Neural cell (in vitro differentiated cells): ENCODE results near the gene VWA3A. TPM values are rescaled to one million over a fixed set of nuclear protein-coding genes. Genes with fewer than 3 reads are reported as not detected.

ENCODE experiments used
- H2AFZ ChIP-seq: fragments of 200-600, 300-800 bp; sonication (generic), shearing (Covaris generic); 2 replicates; pipeline ENCODE4 v1.6.0; 2014; ENCODE audit warnings: low read depth, mild to moderate bottlenecking, antibody characterized with exemption, low read length, moderate library complexity
- H3F3A ChIP-seq: fragments of 200-600 bp; shearing (Covaris generic); 2 replicates; pipeline ENCODE4 v1.6.1; 2016; ENCODE audit warnings: mild to moderate bottlenecking, moderate library complexity, mixed read lengths, antibody characterized with exemption, low read length; ENCODE audit not compliant: insufficient read depth, poor library complexity, severe bottlenecking
- H3K27ac ChIP-seq: fragments of 200-600, 300-800 bp; sonication (generic), shearing (Covaris generic); 2 replicates; pipeline ENCODE4 v1.5.1; 2014; ENCODE audit warnings: mild to moderate bottlenecking, low read length, moderate library complexity
- H3K27me3 ChIP-seq: fragments of 300-800, 200-600 bp; sonication (generic), shearing (Covaris generic); 2 replicates; pipeline ENCODE4 v1.6.0; 2014; ENCODE audit warnings: mild to moderate bottlenecking, low read depth, low read length, moderate library complexity; ENCODE audit not compliant: insufficient read depth
- H3K36me3 ChIP-seq: fragments of 300-800, 200-600 bp; sonication (generic), shearing (Covaris generic); 2 replicates; pipeline ENCODE4 v1.5.1; 2014; ENCODE audit warnings: mild to moderate bottlenecking, antibody characterized with exemption, low read length, moderate library complexity; ENCODE audit not compliant: insufficient read depth
- H3K4me2 ChIP-seq: fragments of 300-800, 200-600 bp; sonication (generic), shearing (Covaris generic); 2 replicates; pipeline ENCODE4 v1.6.0; 2014; ENCODE audit warnings: mild to moderate bottlenecking, low read length
- H3K4me3 ChIP-seq: fragments of 300-800, 200-600 bp; sonication (generic), shearing (Covaris generic); 2 replicates; pipeline ENCODE4 v1.5.1; 2014; ENCODE audit warnings: mild to moderate bottlenecking, low read length, moderate library complexity
- H3K79me2 ChIP-seq: fragments of 200-600 bp; shearing (Covaris generic); replicated peaks from 2 replicates; pipeline ENCODE4 v1.6.0; 2014; ENCODE audit warnings: mild to moderate bottlenecking, low read length, moderate library complexity; ENCODE audit not compliant: insufficient read depth
- H3K9ac ChIP-seq: fragments of 300-800, 200-600 bp; sonication (generic), shearing (Covaris generic); 2 replicates; pipeline ENCODE4 v1.6.1; 2016; ENCODE audit warnings: mild to moderate bottlenecking, low read length, mixed read lengths
- H3K9me2 ChIP-seq: fragments of 200-600 bp; shearing (Covaris generic); 2 replicates; pipeline ENCODE4 v1.6.1; 2016; ENCODE audit warnings: mild to moderate bottlenecking, low read length, mixed read lengths; ENCODE audit not compliant: insufficient read depth
- H3K9me3 ChIP-seq: fragments of 200-600, 300-800 bp; sonication (generic), shearing (Covaris generic); 2 replicates; pipeline ENCODE4 v1.6.1; 2016; ENCODE audit warnings: mild to moderate bottlenecking, mixed run types, low read length, moderate library complexity, mixed read lengths
- H4K20me1 ChIP-seq: fragments of 200-600 bp; shearing (Covaris generic); 2 replicates; pipeline ENCODE4 v1.6.1; 2016; ENCODE audit warnings: mild to moderate bottlenecking, mixed run types; ENCODE audit not compliant: insufficient read depth
- EP300 ChIP-seq: fragments of 450-650 bp; conservative IDR thresholded peaks from 2 replicates; pipeline ENCODE4 v1.6.1; 2014; ENCODE audit warnings: antibody characterized with exemption, mild to moderate bottlenecking, moderate library complexity; ENCODE audit not compliant: poor library complexity, severe bottlenecking
- EZH2 ChIP-seq: fragments of 200-600, 300-800 bp; shearing (Covaris generic), sonication (generic); IDR thresholded peaks from 2 replicates; pipeline ENCODE4 v1.6.1; 2014; ENCODE audit warnings: antibody characterized with exemption, low read length, borderline replicate concordance, mild to moderate bottlenecking; ENCODE audit not compliant: insufficient read depth, poor library complexity, severe bottlenecking
- MXI1 ChIP-seq: fragments of 450-650 bp; conservative IDR thresholded peaks from 2 replicates; pipeline ENCODE4 v1.6.1; 2014; ENCODE audit warnings: antibody characterized with exemption, mild to moderate bottlenecking; ENCODE audit not compliant: poor library complexity, severe bottlenecking
- POLR2AphosphoS5 ChIP-seq: IDR thresholded peaks from 2 replicates; pipeline ENCODE4 v1.6.1; 2012
- RAD21 ChIP-seq: fragments of 450-650 bp; conservative IDR thresholded peaks from 2 replicates; pipeline ENCODE4 v1.6.1; 2014; ENCODE audit warnings: antibody characterized with exemption, mild to moderate bottlenecking, moderate library complexity
- REST ChIP-seq: IDR thresholded peaks from 2 replicates; pipeline ENCODE4 v1.6.1; 2012; ENCODE audit warnings: borderline replicate concordance
- SMC3 ChIP-seq: fragments of 450-650 bp; conservative IDR thresholded peaks from 2 replicates; pipeline ENCODE4 v1.6.1; 2014; ENCODE audit warnings: antibody characterized with exemption, mild to moderate bottlenecking, moderate library complexity; ENCODE audit not compliant: poor library complexity
- TAF1 ChIP-seq: IDR thresholded peaks from 2 replicates; pipeline ENCODE4 v1.6.1; 2012; ENCODE audit warnings: low read depth
- polyA plus RNA-seq: library from polyadenylated mRNA; depleted of rRNA; stranded (reverse); fragments of >200 nt; gene quantifications from 2 replicates; pipeline ENCODE4 v1.2.3, GENCODE V29; 2014
- TF ChIP-seq, protein P1 (sequence below): fragments of 450-650 bp; IDR thresholded peaks from 2 replicates; pipeline ENCODE4 v1.5.1; 2014; ENCODE audit warnings: antibody characterized with exemption, mild to moderate bottlenecking, moderate library complexity; ENCODE audit not compliant: poor library complexity, severe bottlenecking

The VWA3A gene
- polyA plus RNA-seq, 1 donor from 2014 or later: 1.8 TPM

- no peaks in the 10 kb centered on the region for H3K79me2 ChIP-seq
These were observed 89.5 kb downstream of the VWA3A start for GRCh38 chr16:22181843-22182242.

GRCh38 chr16:22183335-22183734, 91.0 kb downstream of the VWA3A start:
- H3K9ac ChIP-seq: no peak overlapping the region
- H3K4me3 ChIP-seq: no peak overlapping the region
- no peaks in the 10 kb centered on the region for H3K9me3 ChIP-seq
- H3K9me2 ChIP-seq: no peaks in the 10 kb centered on the region
- H3K27me3 ChIP-seq: no peaks in the 10 kb centered on the region
- H3K79me2 ChIP-seq: no peaks in the 10 kb centered on the region
- no peaks in the 10 kb centered on the region for H4K20me1 ChIP-seq
- TF ChIP-seq REST: no peak
- TF ChIP-seq SMC3: no peak
- H3K36me3 ChIP-seq: no peaks in the 10 kb centered on the region
- no peaks in the 10 kb centered on the region for H3F3A ChIP-seq
- H3K4me2 ChIP-seq: no peak overlapping the region
- no peak overlapping the region for H3K27ac ChIP-seq
- no peak overlapping the region for H2AFZ ChIP-seq

More at GRCh38 chr16:22181843-22182242, 89.5 kb downstream of the VWA3A start:
- no peak overlapping the region for H3K4me3 ChIP-seq
- H3F3A ChIP-seq: no peaks in the 10 kb centered on the region
- H3K36me3 ChIP-seq: no peaks in the 10 kb centered on the region
- no peaks in the 10 kb centered on the region for H3K9me3 ChIP-seq
- H3K9me2 ChIP-seq: no peaks in the 10 kb centered on the region
- no peak overlapping the region for H3K27ac ChIP-seq
- TF ChIP-seq RAD21: no peak
- H3K9ac ChIP-seq: no peak overlapping the region
- H3K4me2 ChIP-seq: no peak overlapping the region
- no peaks in the 10 kb centered on the region for H4K20me1 ChIP-seq
- no peak overlapping the region for H2AFZ ChIP-seq
- H3K27me3 ChIP-seq: no peaks in the 10 kb centered on the region

DNA sequence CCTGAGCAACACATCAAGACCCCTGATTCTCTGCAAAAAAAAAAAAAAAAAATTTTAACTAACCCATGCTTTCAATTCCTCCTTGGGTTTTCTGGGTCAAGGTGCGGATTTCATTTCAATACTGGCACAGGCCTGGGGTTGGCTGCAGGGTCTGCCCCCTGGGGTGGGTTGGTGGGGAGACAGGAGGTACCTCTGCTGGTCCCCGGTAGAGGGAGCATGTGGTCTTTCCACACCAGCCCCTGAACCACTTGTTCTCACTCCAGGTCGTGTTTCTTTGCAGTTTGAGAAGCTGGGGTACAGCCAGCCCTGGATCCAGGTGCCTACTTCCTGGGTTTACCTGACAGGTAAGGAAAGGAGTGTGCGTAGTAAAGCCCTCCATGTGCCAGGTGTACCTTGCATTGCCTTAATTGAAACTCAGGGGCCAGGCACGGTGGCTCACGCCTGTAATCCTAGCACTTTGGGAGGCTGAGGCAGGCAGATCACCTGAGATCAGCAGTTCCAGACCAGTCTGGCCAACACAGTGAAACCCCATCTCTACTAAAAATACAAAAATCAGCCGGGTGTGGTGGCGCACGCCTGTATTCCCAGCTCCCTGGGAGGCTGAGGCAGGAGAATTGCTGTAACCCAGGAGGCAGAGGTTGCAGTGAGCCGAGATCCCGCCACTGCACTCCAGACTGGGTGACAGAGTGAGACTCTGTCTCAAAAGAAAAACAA, 91.7 kb downstream of the VWA3A start:
- Histone ChIP-seq H3K36me3 (no peaks in the 10 kb centered on the region), H3K79me2 (no peaks in the 10 kb centered on the region)

More for the DNA sequence above, 91.7 kb downstream of the VWA3A start:
- Histone ChIP-seq H3K27me3 (no peaks in the 10 kb centered on the region), H2AFZ (no peak overlapping the region), H4K20me1 (no peaks in the 10 kb centered on the region), H3K9me3 (no peaks in the 10 kb centered on the region), H3K9me2 (no peaks in the 10 kb centered on the region), H3K4me3 (no peak overlapping the region), H3F3A (no peaks in the 10 kb centered on the region), H3K4me2 (no peak overlapping the region), H3K27ac (no peak overlapping the region), H3K9ac (no peak overlapping the region)
- TF ChIP-seq REST (no peak), MXI1 (no peak), EZH2 (no peak), TAF1 (no peak), RAD21 (no peak), SMC3 (no peak), EP300 (no peak), POLR2AphosphoS5 (no peak)
- TF ChIP-seq, protein P1, sequence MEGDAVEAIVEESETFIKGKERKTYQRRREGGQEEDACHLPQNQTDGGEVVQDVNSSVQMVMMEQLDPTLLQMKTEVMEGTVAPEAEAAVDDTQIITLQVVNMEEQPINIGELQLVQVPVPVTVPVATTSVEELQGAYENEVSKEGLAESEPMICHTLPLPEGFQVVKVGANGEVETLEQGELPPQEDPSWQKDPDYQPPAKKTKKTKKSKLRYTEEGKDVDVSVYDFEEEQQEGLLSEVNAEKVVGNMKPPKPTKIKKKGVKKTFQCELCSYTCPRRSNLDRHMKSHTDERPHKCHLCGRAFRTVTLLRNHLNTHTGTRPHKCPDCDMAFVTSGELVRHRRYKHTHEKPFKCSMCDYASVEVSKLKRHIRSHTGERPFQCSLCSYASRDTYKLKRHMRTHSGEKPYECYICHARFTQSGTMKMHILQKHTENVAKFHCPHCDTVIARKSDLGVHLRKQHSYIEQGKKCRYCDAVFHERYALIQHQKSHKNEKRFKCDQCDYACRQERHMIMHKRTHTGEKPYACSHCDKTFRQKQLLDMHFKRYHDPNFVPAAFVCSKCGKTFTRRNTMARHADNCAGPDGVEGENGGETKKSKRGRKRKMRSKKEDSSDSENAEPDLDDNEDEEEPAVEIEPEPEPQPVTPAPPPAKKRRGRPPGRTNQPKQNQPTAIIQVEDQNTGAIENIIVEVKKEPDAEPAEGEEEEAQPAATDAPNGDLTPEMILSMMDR: no peak
